NB4 (cell line): Measurements from ENCODE around the gene SNRPE.

Source experiments
- DNase-seq: peaks from one replicate; pipeline ENCODE4 v3.0.0; 2010; ENCODE audit warnings: low read depth
- H3K4me3 ChIP-seq: one replicate; pipeline ENCODE4 v1.5.1; 2011; ENCODE audit warnings: mild to moderate bottlenecking, low read depth, low read length, moderate library complexity
- MYC ChIP-seq: IDR thresholded peaks from 2 replicates; pipeline ENCODE4 v1.6.1; 2011; ENCODE audit warnings: low read depth, low read length
- POLR2A ChIP-seq: IDR thresholded peaks from 2 replicates; pipeline ENCODE4 v1.6.1; 2011; ENCODE audit warnings: mild to moderate bottlenecking; ENCODE audit not compliant: insufficient read length; ENCODE audit errors: extremely low read depth
- TF ChIP-seq, protein P1 (sequence below): IDR thresholded peaks from 2 replicates; pipeline ENCODE4 v1.6.1; 2011; ENCODE audit warnings: low read depth, low read length
- TF ChIP-seq, protein P2 (sequence below): IDR thresholded peaks from one replicate; pipeline ENCODE4 v1.5.1; 2012; ENCODE audit warnings: low read depth, low read length

The SNRPE gene

DNA sequence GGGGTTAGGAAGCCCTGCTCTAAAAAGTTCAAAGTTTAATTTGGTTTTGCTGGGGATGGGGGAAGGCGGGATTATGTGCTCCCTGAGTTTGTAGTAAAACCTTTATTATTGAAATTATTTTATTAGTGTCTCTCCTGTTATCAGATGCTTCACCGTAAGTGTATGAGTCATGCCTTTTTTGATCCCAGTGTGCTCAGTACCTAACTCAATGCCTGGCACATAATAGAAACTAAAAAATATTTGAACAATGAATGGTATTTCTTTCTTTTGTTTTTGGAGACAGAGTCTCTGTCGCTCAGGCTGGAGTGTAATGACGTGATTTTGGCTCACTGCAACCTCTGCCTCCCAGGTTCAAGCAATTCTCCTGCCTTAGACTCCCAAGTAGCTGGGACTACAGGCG lies 6.4 kb downstream of the SNRPE start:
- TF ChIP-seq, protein P1, sequence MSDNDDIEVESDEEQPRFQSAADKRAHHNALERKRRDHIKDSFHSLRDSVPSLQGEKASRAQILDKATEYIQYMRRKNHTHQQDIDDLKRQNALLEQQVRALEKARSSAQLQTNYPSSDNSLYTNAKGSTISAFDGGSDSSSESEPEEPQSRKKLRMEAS, result no peak
- TF ChIP-seq, protein P2, sequence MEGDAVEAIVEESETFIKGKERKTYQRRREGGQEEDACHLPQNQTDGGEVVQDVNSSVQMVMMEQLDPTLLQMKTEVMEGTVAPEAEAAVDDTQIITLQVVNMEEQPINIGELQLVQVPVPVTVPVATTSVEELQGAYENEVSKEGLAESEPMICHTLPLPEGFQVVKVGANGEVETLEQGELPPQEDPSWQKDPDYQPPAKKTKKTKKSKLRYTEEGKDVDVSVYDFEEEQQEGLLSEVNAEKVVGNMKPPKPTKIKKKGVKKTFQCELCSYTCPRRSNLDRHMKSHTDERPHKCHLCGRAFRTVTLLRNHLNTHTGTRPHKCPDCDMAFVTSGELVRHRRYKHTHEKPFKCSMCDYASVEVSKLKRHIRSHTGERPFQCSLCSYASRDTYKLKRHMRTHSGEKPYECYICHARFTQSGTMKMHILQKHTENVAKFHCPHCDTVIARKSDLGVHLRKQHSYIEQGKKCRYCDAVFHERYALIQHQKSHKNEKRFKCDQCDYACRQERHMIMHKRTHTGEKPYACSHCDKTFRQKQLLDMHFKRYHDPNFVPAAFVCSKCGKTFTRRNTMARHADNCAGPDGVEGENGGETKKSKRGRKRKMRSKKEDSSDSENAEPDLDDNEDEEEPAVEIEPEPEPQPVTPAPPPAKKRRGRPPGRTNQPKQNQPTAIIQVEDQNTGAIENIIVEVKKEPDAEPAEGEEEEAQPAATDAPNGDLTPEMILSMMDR, result no peak
- TF ChIP-seq MYC (no peak), POLR2A (no peak)
- no peak overlapping the region for H3K4me3 ChIP-seq
- no peak for DNase-seq

DNA sequence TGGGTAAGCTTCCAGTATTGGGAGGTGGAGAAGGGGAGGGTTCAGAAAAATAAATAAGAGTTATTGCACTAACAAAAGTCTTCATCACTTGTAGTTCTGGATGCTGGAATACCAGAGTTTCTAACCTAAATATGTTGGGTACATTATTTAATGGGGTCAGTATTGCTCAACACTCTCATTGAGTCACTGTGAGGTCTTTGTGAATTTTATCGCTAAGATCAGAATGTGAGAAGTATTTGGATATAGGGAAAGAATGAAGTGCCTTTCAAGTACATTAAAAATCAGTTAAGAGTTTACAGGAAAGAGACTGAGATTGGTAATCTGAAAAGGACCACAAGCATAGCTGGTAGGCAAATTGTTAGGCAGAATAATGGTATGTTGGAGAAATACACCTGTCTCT lies 8.8 kb downstream of the SNRPE start:
- TF ChIP-seq MYC (no peak), POLR2A (no peak)
- TF ChIP-seq, protein P2, result no peak
- H3K4me3 ChIP-seq, result no peak overlapping the region
- DNase-seq, result no peak

DNA sequence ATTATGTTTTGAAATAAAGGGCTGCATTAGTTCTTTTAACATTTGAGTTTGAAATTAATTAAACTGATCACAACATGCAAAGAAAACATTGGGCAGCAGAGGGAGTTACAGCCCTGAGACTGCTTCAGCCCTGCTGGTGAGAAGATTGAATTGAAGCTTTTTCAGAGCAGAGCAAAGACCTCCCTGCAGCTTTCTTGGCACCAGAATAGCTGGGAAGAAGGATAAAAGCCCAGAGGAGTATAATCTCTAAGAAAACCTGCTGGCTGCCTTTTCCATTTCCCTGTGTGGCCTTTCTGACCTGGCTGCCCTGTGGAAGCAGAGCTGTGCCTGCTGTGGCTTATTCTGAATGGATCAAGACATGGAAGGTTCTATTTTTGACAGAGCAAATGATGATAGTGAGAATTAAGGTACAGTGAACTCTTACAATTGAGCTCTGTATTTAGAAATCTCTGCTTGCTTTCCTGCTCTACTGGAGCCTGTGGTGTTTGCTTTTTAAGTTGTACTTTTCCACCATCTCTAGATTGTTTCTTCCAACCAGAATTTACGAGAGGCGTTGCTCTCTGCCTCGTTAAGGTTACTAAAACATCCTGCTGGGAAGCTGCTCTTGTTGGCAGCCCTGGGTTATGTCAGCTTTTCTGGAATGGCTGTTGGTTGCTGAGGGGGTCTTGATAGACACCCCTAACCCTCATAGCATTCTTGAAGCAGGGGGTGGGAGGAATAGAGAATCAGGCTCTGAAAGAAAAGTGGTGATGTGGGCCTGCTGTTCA lies 9.9 kb downstream of the SNRPE start:
- DNase-seq, result peak; percentile 54
- no peak overlapping the region for H3K4me3 ChIP-seq
- TF ChIP-seq, protein P1, result no peak
- TF ChIP-seq MYC (no peak), POLR2A (no peak)
- TF ChIP-seq, protein P2, result peak; percentile 49

DNA sequence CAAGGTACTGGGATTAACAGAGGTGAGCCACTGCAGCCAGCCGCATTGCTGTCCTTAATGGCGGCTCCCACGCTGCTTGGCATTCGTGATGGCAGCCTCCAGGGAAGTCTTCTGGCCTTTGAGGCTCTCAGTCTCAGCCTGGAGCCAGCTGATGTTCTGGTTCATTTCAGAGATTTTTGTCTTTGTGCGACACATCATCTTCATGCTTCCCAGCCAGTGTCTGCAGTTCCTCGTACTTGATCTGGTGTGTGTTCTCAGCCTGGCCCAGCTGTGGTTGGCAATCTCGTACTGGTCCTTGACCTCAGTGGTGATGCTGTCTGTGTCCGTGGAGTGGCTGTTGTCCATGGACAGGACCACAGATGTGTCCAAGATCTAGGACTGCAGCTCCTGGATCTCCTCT lies 11.7 kb downstream of the SNRPE start:
- H3K4me3 ChIP-seq, result no peak overlapping the region
- DNase-seq, result no peak
- TF ChIP-seq POLR2A (no peak), MYC (no peak)
- TF ChIP-seq, protein P1, result no peak
- TF ChIP-seq, protein P2, result no peak

DNA sequence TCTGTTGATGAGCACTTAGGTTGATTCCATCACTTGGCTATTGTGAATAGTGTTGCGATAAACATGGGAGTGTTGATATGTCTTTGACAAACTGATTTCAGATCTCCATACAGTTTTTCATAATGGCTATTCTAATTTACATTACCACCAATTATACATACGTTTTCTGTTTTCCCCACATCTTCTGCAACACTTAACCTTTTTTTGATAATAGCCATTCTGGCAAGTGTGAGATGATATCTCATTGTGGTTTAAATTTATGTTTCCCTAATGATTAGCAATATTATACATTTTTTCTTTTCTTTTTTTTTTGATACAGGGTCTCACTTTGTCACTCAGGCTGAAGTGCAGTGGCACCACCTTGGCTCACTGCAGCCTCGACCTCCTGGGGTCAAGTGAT lies 17.0 kb downstream of the SNRPE start:
- TF ChIP-seq POLR2A (no peak), MYC (no peak)
- TF ChIP-seq, protein P1, result no peak
- TF ChIP-seq, protein P2, result no peak
- DNase-seq, result no peak
- no peak overlapping the region for H3K4me3 ChIP-seq
